ENCODE results near the gene CD82. TPM values are rescaled to one million over a fixed set of nuclear protein-coding genes. Genes with fewer than 3 reads are reported as not detected.

CD82 gene
- polyA plus RNA-seq, 1 donor from 2014 or later = 0.84 TPM

- no peak overlapping the region for H3K4me2 ChIP-seq (ENCODE audit: low read length)
Measured at GRCh38 chr11:44519989-44520737, 45.3 kb upstream of the CD82 start.

GRCh38 chr11:44521148-44521547, 44.3 kb upstream of the CD82 start:
- Histone ChIP-seq H3K79me2 (replicated peaks; ENCODE audit: insufficient read depth, low read length) (no peaks in the 10 kb centered on the region), H3K27me3 (ENCODE audit: insufficient read depth, low read depth, low read length) (no peaks in the 10 kb centered on the region), H3K36me3 (ENCODE audit: insufficient read depth, low read length) (no peaks in the 10 kb centered on the region), H3K9me3 (ENCODE audit: low read length) (no peaks in the 10 kb centered on the region), H3F3A (ENCODE audit: insufficient read depth, low read length, poor library complexity, severe bottlenecking) (no peaks in the 10 kb centered on the region), H4K20me1 (ENCODE audit: insufficient read depth) (no peaks in the 10 kb centered on the region), H3K4me3 (ENCODE audit: low read length) (no peak overlapping the region), H2AFZ (ENCODE audit: low read depth, low read length) (no peak overlapping the region), H3K9ac (ENCODE audit: low read length) (no peak overlapping the region), H3K9me2 (ENCODE audit: insufficient read depth, low read length) (no peaks in the 10 kb centered on the region), H3K27ac (ENCODE audit: low read length) (no peak overlapping the region), H3K4me2 (ENCODE audit: low read length) (no peak overlapping the region)
- TF ChIP-seq EZH2 (IDR thresholded peaks at IDR 0.05; ENCODE audit: borderline replicate concordance, insufficient read depth, low read length, poor library complexity, severe bottlenecking) = no peak
- TF ChIP-seq POLR2AphosphoS5 (IDR thresholded peaks at IDR 0.05) = no peak
- no peak for TF ChIP-seq CTCF (IDR thresholded peaks at IDR 0.05; ENCODE audit: poor library complexity, severe bottlenecking)
- TF ChIP-seq REST (IDR thresholded peaks at IDR 0.05; ENCODE audit: borderline replicate concordance) = no peak
- no peak for TF ChIP-seq SMC3 (conservative IDR thresholded peaks at IDR 0.05; ENCODE audit: poor library complexity)

More at GRCh38 chr11:44519989-44520737, 45.3 kb upstream of the CD82 start:
- Histone ChIP-seq H3F3A (ENCODE audit: insufficient read depth, low read length, poor library complexity, severe bottlenecking) (no peaks in the 10 kb centered on the region), H3K4me3 (ENCODE audit: low read length) (no peak overlapping the region), H3K27me3 (ENCODE audit: insufficient read depth, low read depth, low read length) (no peaks in the 10 kb centered on the region), H3K9me2 (ENCODE audit: insufficient read depth, low read length) (no peaks in the 10 kb centered on the region), H3K9me3 (ENCODE audit: low read length) (no peaks in the 10 kb centered on the region), H2AFZ (ENCODE audit: low read depth, low read length) (no peak overlapping the region), H3K79me2 (replicated peaks; ENCODE audit: insufficient read depth, low read length) (no peaks in the 10 kb centered on the region), H4K20me1 (ENCODE audit: insufficient read depth) (no peaks in the 10 kb centered on the region), H3K9ac (ENCODE audit: low read length) (no peak overlapping the region), H3K36me3 (ENCODE audit: insufficient read depth, low read length) (no peaks in the 10 kb centered on the region), H3K27ac (ENCODE audit: low read length) (no peak overlapping the region)
- TF ChIP-seq RAD21 (conservative IDR thresholded peaks at IDR 0.05) = no peak
- TF ChIP-seq REST (IDR thresholded peaks at IDR 0.05; ENCODE audit: borderline replicate concordance) = no peak
- TF ChIP-seq MXI1 (conservative IDR thresholded peaks at IDR 0.05; ENCODE audit: poor library complexity, severe bottlenecking) = no peak
- no peak for TF ChIP-seq CTCF (IDR thresholded peaks at IDR 0.05; ENCODE audit: poor library complexity, severe bottlenecking)
- TF ChIP-seq EP300 (conservative IDR thresholded peaks at IDR 0.05; ENCODE audit: poor library complexity, severe bottlenecking) = no peak
- no peak for TF ChIP-seq POLR2AphosphoS5 (IDR thresholded peaks at IDR 0.05)
- TF ChIP-seq EZH2 (IDR thresholded peaks at IDR 0.05; ENCODE audit: borderline replicate concordance, insufficient read depth, low read length, poor library complexity, severe bottlenecking) = no peak
- no peak for TF ChIP-seq TAF1 (IDR thresholded peaks at IDR 0.05; ENCODE audit: low read depth)
- TF ChIP-seq SMC3 (conservative IDR thresholded peaks at IDR 0.05; ENCODE audit: poor library complexity) = no peak

Measured in neural cell (in vitro differentiated cells).